ENCODE measurements around the gene LDB3.

LDB3 gene

GRCh38 chr10:86665868-86666267 lies 2.4 kb upstream of the LDB3 start:
- DNase-seq, result no peak

GRCh38 chr10:86666538-86666937 lies 1.8 kb upstream of the LDB3 start:
- no peak for DNase-seq

- no peak for DNase-seq
Measured at GRCh38 chr10:86667421-86668181, 710 bp upstream of the LDB3 start.

DNA sequence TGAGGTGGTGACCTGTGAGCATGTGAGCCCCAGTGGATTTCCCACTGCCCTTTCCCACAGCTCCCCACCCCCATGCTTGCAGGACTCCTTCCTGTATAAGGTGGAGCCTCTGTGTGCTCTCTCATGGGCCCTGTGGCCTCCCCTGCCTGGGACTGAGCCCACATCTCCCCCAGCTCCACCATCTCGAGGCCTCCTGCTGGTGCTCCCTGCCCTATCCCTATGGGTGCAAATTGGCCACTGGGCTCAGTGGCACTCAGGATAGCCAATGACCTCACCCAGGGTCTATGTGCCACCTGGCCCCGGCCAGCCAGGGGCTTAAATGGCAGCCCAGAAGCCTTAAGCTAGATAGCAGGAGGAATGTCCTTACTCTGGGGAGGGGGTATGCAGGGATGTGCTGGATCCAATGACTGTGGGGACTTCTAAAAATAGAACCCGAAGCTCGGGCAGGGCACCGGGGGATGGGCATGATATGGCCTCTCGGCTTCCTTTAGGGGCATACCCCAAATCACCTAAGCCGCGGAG lies 2.0 kb downstream of the LDB3 start:
- no peak for DNase-seq

DNA sequence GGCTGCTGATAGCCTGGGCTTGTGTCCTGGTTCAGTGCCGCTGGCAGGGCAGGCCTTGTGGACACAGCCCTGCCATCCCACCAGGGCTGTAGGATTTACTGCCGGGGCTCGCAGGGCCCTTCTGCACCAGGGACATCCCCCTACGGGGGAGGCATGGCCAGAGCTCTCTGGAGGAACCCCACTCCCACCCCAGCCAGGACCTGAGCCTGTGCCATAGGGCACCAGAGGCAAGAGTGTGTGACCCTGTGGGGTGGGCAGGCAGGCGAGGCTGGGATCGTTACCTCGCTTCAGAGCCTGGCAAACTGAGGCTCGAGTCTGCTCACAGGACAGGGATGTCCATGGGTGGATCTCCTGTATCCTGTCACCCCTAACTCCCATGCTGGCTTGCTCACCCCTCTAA lies 2.6 kb downstream of the LDB3 start:
- DNase-seq, result no peak

GRCh38 chr10:86671419-86671818 lies 3.1 kb downstream of the LDB3 start:
- DNase-seq, result no peak

- no peak for DNase-seq
Measured at GRCh38 chr10:86671985-86672710, 3.8 kb downstream of the LDB3 start.

DNA sequence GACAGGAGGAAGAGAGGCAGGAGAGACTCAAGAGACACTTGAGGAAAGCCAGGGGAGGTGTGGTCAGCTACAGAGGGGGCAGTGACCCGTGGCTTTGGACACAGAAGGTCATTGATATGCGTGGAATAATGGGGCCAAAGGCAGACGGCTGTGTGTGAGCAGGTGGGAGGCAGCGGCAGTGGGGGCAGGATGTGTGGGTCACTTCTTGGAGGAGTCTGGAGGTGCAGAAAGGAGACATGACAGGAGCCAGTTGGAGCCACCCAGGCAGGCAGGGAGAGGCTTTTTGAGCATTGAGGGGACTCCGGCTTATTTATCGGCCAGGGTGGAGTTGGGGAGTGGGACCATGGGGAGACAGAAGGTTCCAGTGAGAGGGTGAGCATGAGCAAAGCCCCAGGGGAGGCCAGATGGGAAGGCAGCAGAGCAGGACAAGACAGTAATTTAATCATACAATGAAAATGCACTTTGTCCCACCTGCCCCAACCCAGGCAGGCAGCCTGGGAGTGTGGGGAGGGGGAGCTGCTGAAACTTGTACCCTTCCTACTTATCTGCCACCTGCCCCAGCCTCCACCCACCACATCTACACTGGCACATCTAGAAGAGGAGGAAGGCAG lies 5.0 kb downstream of the LDB3 start:
- DNase-seq, result no peak

DNA sequence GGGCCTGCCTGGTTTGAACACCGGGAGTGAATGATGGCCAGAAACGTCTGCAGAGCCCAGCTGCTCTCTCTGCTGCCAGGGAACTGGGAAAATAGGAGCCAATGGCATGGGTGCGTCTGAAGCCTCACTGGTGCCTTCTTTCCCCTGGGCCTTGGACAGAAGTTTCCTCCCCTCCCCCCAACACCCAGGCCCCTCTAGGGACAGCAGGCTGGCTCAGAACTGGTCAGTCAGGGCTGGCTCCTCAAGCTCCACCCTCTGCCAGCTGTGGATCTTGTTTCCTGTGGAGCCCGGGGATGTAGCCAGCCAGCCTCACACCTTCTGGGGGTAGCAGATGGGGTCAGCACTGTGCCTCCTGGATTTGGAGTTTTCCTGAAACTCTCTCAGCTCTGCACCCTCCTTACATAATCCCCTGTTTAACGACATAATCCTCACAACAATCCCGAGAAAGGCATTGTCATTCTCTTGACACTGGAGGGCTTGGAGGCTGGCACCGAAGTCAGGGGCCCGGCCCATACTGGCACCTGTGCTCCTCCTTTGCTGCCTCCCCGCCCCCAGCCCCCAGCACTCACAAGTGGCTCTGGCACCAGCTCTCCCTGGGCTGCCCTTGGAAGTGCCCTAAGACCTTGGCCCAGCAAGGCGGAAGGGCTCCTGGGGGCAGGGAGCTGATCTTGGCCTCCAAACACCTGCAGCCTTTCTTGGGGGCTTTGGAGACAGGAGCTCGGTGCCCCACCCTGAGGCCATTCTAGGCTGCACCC lies 5.7 kb downstream of the LDB3 start:
- DNase-seq, result no peak

DNA sequence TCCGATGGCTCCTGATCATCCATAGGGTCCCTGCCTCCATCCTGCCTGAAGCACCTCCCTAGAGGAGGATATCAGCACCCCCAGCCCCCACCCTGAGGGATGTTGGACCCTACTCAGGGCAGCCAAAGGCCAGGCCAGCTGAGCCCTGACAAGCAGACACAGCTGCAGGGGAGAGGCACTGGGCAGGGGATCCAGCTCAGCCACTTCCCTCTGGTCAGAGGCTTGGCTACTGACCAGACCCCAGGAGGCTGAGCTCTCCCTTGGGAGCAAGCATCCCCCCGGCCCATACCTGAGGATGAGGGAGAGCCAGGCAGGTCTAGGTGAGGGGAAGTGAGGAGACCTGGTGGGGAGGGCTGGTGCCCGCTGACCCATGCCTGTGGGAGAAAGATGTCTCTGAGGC lies 6.6 kb downstream of the LDB3 start:
- DNase-seq, result no peak

- no peak for DNase-seq
Measured at GRCh38 chr10:86677374-86677773, 9.1 kb downstream of the LDB3 start.

GRCh38 chr10:86678999-86679792 lies 10.9 kb downstream of the LDB3 start:
- DNase-seq, result no peak

DNA sequence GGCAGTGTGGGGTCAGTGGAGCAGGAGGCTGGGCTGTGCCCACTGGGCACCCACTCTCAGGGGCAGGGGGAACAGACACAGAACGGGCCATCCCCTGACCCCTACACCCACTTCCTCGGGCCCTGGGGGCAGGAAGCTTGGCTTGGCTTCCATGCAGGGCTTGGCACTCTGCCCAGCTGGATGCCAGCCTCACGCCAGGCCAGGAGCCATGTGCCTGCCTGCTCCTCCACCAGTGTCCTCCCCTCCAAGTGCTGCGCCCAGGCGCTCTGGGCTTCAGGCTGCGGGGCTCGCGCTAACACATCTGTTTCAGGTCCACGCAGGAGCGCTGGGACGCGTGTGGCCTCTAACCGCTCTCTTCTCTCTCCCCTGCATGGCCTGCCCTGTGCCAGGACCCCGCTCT lies 12.7 kb downstream of the LDB3 start:
- DNase-seq, result no peak

DNA sequence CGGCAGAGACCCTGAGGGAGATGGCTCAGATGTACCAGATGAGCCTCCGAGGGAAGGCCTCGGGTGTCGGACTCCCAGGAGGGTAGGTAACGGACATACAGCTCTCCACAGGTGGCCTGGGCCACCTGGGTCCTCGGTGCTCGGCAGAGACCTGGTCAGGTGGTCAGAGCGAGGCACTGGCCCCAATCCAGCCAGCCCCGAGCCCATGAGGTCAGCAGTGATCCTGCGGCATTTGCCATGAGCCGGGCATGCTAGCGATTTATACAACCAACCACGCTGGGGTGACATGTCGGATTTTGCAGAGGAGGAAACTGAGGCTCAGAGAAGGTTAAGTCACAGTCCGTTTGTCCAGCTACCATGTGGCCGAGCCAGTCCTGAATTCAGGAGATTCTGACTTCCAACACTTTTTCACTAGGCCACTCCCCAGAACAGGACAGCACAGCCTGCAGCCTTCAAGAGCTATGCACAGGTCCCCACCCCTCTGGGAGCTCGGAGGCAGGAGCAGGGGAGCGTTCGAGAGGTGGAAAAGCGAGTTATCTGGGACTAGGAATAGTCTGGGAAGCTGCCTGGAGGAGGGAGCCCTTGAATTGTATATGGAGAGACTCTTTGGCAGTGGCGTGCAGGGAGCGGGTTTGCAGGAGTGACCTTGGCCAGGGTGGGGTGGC lies 13.5 kb downstream of the LDB3 start:
- no peak for DNase-seq

- DNase-seq, result no peak
Measured at GRCh38 chr10:86682675-86683074, 14.4 kb downstream of the LDB3 start.

GRCh38 chr10:86684331-86685097 lies 16.2 kb downstream of the LDB3 start:
- no peak for DNase-seq

GRCh38 chr10:86685416-86685815 lies 17.1 kb downstream of the LDB3 start:
- DNase-seq, result no peak

DNA sequence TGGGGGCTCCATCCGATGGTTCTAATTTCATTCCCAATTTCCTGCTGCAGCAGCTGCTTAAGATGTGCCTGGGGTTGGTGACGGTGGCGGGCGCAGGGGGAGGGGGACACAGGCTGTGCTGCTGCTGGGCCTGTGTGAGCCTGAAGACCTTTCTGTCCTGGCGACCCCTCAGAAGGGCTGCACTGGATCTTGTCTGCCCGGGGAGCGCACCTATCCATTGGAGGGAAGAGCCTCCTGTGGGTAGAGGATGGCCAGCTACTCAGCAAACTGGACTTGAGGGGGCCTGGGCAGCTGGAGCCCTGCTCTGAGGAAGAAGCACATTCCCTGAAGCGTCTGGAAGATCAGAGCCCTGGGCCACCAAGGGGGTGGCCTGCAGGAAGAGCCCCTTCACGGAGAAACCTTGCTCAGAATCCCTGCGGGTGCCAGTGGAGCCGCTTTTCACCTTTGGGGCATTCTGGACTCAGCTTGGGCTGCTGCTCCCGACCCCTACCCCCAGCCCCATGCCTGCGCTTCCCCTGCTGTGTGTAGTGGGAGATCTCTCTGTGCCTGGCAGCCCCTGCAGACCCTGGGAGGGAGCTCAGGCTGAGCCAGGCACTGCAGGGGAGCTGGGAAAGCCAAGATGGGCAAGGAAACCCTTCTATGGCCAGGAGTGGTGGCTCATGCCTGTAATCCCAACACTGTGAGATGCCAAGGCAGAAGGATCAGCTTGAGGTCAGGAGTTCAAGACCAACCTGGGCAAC lies 17.8 kb downstream of the LDB3 start:
- no peak for DNase-seq

DNA sequence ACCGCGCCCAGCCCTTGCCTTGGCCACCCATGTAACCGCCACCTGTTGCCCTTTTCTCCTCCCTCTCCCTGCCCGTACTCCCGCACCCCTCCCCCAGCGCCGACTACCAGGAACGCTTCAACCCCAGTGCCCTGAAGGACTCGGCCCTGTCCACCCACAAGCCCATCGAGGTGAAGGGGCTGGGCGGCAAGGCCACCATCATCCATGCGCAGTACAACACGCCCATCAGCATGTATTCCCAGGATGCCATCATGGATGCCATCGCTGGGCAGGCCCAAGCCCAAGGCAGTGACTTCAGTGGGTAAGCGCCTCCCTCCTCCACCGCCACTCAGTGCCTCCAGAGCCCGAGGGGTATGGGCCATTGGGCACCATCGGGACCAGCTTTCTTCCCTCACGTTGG lies 18.7 kb downstream of the LDB3 start:
- no peak for DNase-seq

DNA sequence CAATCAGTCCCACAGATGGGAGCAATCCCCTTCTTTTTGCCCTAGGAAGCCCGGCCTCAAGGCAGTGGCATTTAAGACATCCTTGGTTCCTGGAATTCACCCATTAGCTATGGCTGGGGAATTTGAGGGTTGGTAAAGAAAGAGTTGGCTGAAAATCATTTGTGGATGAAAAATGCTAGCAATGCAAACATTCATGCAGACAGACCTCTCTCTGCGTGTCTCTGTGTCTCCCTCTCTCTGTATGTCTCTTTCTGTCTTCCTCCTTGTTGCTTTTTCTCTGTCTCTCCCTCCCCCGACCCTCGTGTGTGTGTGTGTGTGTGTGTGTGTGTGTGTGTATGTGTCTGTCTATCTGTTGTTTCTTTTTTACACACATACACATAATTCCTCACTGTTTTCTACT lies 19.4 kb downstream of the LDB3 start:
- DNase-seq, result no peak

All from amniotic stem cell (primary cell).